H7 (cell line): ENCODE measurements around the gene RPS6KA5. TPM values are rescaled to one million over a fixed set of nuclear protein-coding genes. Genes with fewer than 3 reads are reported as not detected.
A peak's percentile ranks its signal among the peaks of the same experiment; 100 is the strongest.
"Not testable (repeated sequence)": the region's sequence is repeated elsewhere in the genome, so short reads cannot be mapped to it uniquely, and the experiment has no call there.

Source experiments
- DNase-seq: peaks from one replicate; pipeline ENCODE4 v3.0.0; 2012
- H3K27me3 ChIP-seq: 2 replicates; pipeline ENCODE4 v1.6.0; 2011; ENCODE audit warnings: mild to moderate bottlenecking, low read length; ENCODE audit not compliant: control insufficient read depth, insufficient read depth
- H3K36me3 ChIP-seq: replicated peaks from 2 replicates; pipeline ENCODE4 v1.5.1; 2011; ENCODE audit warnings: low read length; ENCODE audit not compliant: control insufficient read depth, insufficient read depth
- H3K4me3 ChIP-seq: 2 replicates; pipeline ENCODE4 v1.5.1; 2011; ENCODE audit warnings: low read depth, mild to moderate bottlenecking, control low read depth, low read length, moderate library complexity; ENCODE audit not compliant: insufficient read depth
- total RNA-seq: library from RNA; depleted of rRNA; stranded (reverse); fragments of >200 nt; shearing (Covaris generic); gene quantifications from 2 replicates; pipeline ENCODE4 v1.2.3, GENCODE V29; 2014; rRNA removed

RPS6KA5 gene
- 1.1 and 1.9 TPM in 2 replicates for total RNA-seq

DNA sequence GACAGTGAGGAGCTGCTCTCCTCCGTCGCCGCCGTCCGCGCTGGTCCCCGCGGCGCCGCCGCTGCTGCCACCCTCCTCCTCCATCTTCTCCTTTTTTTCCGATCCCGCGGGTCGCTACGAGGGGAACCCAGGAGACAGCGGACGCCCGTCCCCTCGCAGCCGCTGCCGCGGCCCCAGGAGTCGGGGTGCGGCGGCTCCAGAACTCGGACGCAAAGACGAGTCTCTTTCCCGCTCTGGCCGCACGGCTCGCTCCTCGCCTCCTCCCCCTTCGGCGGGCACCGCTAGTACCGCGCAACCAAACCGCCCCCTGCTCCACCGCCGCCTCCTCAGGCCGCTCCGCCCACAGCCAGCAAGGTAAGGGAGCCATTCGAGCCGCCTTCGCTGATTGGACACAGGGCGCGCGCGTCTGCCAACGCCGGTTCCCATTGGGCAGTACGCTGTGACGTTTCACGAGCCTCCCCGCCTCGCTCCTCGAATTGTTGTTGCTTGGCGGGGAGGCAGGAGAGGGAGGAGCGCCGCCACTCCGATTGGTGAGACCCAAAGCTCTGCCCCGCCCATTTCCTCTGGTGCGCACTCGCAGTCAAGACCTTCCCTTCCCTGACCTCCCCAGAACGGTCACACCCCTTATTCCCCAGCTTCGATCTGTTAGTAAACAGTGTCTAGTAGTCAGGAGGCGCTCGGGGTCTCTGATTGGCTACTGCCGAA is at the start of gene RPS6KA5:
TSS of gene RPS6KA5 (minus strand) at position 291 of the 705 bp plus-strand sequence. CDS start at position 84, 207 bp downstream.
- Histone ChIP-seq H3K36me3 (no peaks in the 10 kb centered on the region), H3K27me3 (no peaks in the 10 kb centered on the region; the same call in 1 of the 2 replicates), H3K4me3 (peak within 1 kb of the TSS; percentile 96)
- DNase-seq = peak; percentile 95

- DNase-seq = no peak
- Histone ChIP-seq H3K36me3 (no peaks in the 10 kb centered on the region), H3K27me3 (no peaks in the 10 kb centered on the region), H3K4me3 (no peak overlapping the region)
Measured at GRCh38 chr14:91108941-91109611, 48.6 kb upstream of the RPS6KA5 start.

DNA sequence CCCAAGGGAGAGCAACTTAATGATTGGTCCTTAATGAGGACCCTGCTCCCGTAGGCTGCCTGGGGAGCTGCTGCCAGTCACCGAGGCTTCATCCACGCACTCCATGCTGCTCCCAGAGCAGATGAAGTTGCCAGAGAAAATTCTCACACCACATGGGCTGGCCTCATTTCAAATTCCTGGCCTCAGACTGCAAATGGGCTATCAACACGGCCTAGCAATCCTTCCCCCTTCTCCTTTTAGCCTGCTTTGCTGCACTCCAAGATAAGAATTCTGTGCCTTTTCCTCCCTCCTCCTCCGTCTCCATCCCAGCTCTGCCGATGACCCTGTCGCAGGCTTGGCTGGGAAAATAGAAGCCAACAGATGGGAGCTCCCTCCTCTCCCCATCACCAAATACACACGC is 42.7 kb upstream of the RPS6KA5 start:
- DNase-seq = no peak
- Histone ChIP-seq H3K36me3 (no peaks in the 10 kb centered on the region), H3K4me3 (no peak overlapping the region), H3K27me3 (no peaks in the 10 kb centered on the region)

DNA sequence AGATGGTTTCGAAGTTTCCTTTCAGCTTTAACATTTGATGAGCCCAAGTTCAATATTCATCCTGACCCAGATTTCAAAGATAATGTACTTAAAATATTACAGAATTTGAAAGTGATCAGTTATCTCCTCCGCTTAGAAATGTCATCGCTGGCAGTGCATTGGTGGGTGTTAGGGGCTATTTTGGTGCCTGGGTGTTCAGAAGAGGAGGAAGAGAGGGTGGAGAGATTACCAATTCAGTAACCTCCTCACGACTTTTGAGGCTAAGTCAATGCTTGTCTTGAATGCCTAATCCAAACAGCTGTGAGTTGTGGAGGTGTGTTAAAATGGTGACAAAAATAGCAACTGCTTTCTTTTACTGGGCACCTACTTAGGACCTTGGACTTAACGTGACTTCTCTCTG is 39.7 kb upstream of the RPS6KA5 start:
- no peaks in the 10 kb centered on the region for H3K27me3 ChIP-seq
- no peak overlapping the region for H3K4me3 ChIP-seq
- DNase-seq = no peak
- no peaks in the 10 kb centered on the region for H3K36me3 ChIP-seq

DNA sequence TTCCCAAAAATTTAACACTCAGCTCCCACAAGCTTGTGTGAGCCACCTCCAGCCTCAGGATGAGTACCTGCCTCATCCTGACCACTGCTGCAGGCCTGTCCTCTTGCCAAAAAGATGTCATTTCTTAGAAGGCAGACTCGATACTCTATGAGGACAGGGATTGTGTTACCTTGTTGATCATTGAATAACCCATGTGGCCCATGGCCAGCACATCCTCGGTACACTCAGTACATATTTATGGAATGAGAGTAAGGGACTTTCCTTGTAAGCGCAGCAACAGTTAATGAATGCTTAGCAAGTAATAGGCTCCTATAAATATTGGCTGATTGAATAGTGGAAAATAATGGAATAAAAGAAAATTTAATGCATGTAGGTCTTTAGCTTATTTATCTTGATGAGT is 38.1 kb upstream of the RPS6KA5 start:
- DNase-seq = no peak
- H3K27me3 ChIP-seq = no peaks in the 10 kb centered on the region
- H3K4me3 ChIP-seq = no peak overlapping the region
- no peaks in the 10 kb centered on the region for H3K36me3 ChIP-seq

- H3K4me3 ChIP-seq, H3K36me3 ChIP-seq: not testable (repeated sequence)
Measured at GRCh38 chr14:91097657-91098056, 37.2 kb upstream of the RPS6KA5 start.

DNA sequence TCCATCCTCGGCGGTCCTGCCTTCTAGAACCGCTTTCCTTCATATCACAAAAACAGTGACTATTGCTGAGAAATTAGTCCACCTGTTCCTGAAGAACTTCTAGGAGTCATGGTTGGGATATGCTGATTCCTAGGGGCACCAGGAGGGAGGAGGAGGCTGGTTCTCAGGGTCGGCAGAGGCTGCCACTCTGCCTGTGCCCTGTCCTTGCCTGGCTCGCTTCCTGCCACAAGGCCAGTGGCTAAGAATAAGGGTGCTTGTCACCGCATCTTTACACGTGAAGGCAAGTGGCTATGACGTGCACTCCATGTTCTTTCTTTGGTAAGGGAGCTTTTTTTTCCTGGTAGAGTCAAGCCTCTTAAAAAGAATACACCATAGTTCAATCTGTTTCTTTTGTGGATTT is 34.7 kb upstream of the RPS6KA5 start:
- no peaks in the 10 kb centered on the region for H3K27me3 ChIP-seq
- H3K36me3 ChIP-seq = no peaks in the 10 kb centered on the region
- no peak for DNase-seq
- H3K4me3 ChIP-seq = no peak overlapping the region

More at GRCh38 chr14:91097657-91098056, 37.2 kb upstream of the RPS6KA5 start:
- not testable (repeated sequence) for DNase-seq, H3K27me3 ChIP-seq

- Histone ChIP-seq H3K36me3 (no peaks in the 10 kb centered on the region), H3K4me3 (no peak overlapping the region), H3K27me3 (no peaks in the 10 kb centered on the region)
- DNase-seq = no peak
Measured at GRCh38 chr14:91094772-91095171, 34.3 kb upstream of the RPS6KA5 start.

- H3K4me3 ChIP-seq, H3K36me3 ChIP-seq, DNase-seq, H3K27me3 ChIP-seq: not testable (repeated sequence)
Measured at GRCh38 chr14:91093743-91094472, 33.5 kb upstream of the RPS6KA5 start.

- no peaks in the 10 kb centered on the region for H3K36me3 ChIP-seq
- no peak overlapping the region for H3K4me3 ChIP-seq
- no peaks in the 10 kb centered on the region for H3K27me3 ChIP-seq
- DNase-seq = no peak
Measured at GRCh38 chr14:91092073-91092472, 31.6 kb upstream of the RPS6KA5 start.

DNA sequence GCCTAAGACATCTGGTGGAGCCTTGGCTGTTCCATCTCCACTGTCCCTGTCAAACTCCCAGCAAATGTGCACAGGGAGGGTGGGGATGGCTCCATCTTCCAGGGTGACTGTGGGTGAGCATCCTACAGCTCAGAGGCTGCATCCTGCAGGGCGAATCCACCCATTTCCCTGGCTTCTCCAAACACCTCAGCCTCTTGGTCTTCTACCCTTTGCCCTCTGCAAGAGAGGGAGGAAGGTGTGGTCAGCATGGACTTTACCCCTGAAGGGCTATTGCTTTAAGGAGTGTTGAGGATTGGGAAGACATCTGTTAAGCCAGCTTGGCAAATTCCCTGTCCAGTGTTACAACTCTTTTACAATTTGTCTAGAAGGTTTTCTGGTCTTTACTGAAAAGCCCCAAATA is 30.3 kb upstream of the RPS6KA5 start:
- no peak for DNase-seq
- Histone ChIP-seq H3K36me3 (no peaks in the 10 kb centered on the region), H3K4me3 (no peak overlapping the region), H3K27me3 (no peaks in the 10 kb centered on the region)

- H3K27me3 ChIP-seq = no peaks in the 10 kb centered on the region
- no peak for DNase-seq
Measured at GRCh38 chr14:91089958-91090535, 29.6 kb upstream of the RPS6KA5 start.

GRCh38 chr14:91088585-91089235 is 28.3 kb upstream of the RPS6KA5 start:
- H3K36me3 ChIP-seq = no peaks in the 10 kb centered on the region
- no peak overlapping the region for H3K4me3 ChIP-seq
- H3K27me3 ChIP-seq = no peaks in the 10 kb centered on the region
- DNase-seq = no peak

More at GRCh38 chr14:91089958-91090535, 29.6 kb upstream of the RPS6KA5 start:
- H3K36me3 ChIP-seq = no peaks in the 10 kb centered on the region
- H3K4me3 ChIP-seq = no peak overlapping the region

- H3K27me3 ChIP-seq, DNase-seq, H3K4me3 ChIP-seq, H3K36me3 ChIP-seq: not testable (repeated sequence)
Measured at GRCh38 chr14:91087470-91087869, 27.0 kb upstream of the RPS6KA5 start.
